HG03354 (cell line): Measurements from ENCODE around the gene SEMA3B.
"Not testable (repeated sequence)": the region's sequence is repeated elsewhere in the genome, so short reads cannot be mapped to it uniquely, and the experiment has no call there.

Source experiments
- ATAC-seq: cut with Tn5 transposase; IDR thresholded peaks from one replicate; pipeline ENCODE4 v1.9.1; 2021; ENCODE audit warnings: mild to moderate bottlenecking; ENCODE audit not compliant: unreplicated experiment, poor library complexity, severe bottlenecking

SEMA3B gene

DNA sequence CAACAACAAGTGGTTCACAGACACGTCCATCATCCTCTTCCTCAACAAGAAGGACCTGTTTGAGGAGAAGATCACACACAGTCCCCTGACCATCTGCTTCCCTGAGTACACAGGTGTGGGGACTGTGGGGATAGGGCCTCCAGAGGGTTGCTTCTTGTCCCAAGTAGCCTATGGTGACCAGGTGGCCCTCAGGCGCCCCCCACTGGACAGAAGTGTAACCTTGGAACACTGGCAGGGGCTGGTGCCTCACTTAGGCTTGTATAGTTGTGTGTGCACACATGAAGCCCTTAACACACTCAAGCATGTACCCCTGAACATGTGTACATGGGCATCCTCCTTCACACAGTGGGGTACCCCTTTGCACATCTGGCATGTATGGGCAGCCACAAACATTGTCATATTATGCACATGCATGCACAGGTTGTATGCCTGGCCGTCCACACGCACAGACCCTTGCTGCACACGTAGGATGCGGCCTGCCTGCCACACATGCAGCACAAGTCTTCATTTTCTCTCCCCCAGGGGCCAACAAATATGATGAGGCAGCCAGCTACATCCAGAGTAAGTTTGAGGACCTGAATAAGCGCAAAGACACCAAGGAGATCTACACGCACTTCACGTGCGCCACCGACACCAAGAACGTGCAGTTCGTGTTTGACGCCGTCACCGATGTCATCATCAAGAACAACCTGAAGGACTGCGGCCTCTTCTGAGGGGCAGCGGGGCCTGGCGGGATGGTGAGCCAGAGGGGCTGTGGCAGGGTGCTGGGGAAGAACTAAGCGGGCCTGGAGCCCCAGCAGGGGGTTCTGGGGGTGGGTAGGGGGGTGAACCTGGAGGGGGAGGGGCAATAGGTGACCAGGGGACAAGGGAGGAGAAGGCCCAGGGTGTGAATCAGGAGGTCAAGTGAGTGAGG lies 11.7 kb upstream of the SEMA3B start:
- ATAC-seq = no peak

DNA sequence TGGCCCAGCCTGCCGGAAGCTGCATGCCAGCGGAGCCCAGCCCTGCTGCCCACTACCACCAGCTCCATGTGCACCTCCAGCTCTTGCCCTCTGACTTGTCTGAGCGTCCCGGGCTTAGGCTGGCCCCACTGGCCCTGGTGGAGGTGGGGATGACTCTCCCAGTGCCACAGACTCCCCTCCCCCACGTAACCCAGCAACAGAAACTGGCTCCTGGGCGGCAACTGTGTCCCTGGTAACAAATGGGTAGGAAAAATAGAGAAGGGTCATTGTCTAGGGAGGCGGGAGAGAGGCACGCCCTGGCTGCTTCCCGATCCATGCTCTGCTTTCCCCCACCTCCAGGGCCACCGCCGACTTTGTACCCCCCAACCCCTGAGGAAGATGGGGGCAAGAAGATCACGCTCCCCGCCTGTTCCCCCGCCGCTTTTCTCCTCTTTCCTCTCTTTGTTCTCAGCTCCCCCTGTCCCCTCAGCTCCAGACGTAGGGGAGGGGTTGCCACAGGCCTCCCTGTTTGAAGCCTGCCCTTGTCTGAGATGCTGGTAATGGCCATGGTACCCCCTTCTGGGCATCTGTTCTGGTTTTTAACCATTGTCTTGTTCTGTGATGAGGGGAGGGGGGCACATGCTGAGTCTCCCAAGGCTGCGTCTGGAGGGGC lies 10.8 kb upstream of the SEMA3B start:
- no peak for ATAC-seq

DNA sequence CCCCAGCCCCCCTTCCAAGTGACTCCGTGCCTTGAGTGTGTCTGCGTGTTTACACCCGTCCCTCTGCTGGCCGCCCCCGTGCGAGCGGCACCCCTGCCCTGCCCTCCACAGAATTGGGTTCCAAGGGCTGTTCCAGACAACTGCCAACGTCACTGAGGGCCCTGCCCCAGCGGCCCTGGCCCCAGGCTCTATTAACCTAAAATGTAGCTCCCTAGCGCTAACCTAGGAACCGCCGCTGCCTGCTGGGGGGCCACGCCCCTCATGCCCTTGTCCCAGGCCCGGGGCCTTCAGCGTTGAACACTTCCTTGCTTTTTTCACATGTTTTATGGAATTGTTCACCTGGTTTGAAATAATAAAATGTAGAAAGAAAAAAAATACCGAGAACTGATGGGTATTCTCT lies 10.0 kb upstream of the SEMA3B start:
- no peak for ATAC-seq

DNA sequence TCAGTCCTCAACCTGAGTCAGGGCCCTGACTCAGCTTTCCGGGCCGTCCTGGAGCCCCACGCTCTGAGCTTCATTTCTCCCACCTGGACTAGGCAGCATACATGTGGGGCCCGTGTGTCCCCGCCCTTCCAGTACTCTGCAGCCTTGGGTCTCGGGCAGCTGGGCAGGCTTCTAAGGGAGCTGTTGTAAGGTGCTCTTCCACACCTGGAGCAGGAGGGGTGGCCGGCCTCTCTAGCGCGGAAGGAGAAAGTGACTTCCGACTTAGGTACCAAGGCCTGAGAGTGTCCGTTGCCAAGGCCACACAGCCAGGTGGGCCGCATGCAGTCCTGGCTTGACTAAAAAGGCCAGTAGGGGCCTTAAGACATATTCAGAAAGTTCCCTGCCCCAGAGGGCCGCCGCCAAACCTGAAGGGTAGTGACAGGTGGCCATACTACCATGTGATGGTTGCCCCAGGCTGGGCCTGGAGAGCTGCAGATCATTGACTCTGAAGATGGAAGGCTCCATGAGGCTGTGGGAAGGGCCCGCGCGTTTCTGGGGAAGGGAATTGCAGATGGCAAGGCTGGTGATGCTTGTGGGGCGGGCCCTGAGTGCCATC lies 9.4 kb upstream of the SEMA3B start:
- ATAC-seq = peak; percentile 23

DNA sequence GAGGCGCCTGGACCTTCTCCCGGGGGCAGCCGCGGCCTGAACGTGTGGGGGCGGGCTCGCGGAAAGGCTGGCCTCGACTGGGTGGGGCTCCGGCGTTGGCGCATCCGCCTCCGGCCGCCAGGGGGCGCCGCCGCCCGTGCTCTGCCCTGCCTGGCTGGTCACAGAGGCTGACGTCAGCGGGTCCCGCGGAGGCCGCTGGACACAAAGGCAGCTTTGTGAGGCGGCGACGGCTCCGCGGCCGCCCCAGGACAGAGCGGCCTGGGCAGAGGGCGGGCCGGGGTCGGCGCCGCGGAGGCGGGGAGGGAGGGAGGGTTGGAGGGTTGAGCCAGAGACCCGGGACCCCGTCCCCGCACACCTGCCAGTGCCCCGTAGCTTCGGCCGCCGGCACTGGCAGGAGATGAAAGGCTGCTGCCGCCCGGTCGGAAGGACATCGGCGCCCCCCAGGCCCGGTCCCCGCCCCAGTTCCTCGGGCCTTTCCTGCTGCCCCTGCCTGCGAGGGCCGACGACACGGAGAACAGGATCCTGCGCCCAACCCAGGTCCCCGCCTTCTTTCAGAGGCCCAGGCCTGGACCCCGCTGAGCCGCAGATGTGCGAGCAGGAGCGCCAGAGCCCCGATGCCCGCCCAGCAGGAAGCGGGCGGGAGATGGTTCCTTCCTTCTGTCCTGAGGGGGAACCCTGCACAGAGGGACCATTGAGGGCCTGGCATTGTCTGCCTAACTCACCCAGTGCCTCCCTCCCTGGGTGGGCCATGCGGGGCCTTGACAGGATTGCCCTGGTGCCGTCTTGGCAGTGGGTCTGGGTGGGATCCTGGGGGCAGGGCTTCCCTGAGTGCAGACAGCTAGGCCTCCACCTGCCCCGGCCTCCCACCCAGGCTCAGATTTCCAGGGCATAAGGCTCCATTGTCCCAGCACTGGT lies 8.7 kb upstream of the SEMA3B start:
- peak; percentile 85 for ATAC-seq

DNA sequence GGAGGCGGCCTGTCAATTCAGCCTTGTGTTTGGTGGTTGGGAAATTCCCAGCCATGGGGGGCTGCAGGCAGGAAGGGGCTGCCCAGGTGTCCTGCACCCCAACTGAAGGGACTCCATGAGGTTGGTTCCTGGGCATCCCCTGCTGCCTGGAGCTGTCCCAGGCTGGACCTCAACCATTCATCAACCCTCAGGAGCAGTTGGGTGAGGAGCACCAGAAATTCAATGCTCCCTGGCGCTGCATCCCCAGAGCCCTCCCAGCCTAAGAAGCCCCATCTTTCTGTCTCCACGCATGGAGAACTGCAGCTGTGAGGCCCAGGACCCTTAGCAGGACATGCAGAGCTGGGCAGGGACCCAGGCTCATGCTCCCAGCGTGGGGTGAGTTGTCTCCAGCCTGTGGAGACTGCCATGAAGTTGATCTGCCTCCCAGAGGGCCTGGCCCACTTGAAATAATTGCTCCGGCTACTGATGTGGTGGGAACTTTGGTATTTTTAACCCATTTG lies 8.0 kb upstream of the SEMA3B start:
- ATAC-seq = no peak

GRCh38 chr3:50261505-50261904 lies 7.4 kb upstream of the SEMA3B start:
- no peak for ATAC-seq

- not testable (repeated sequence) for ATAC-seq
Measured at GRCh38 chr3:50262200-50262599, 6.7 kb upstream of the SEMA3B start.

GRCh38 chr3:50262778-50263177 lies 6.2 kb upstream of the SEMA3B start:
- ATAC-seq = no peak

- no peak for ATAC-seq
Measured at GRCh38 chr3:50263478-50264382, 5.2 kb upstream of the SEMA3B start.

DNA sequence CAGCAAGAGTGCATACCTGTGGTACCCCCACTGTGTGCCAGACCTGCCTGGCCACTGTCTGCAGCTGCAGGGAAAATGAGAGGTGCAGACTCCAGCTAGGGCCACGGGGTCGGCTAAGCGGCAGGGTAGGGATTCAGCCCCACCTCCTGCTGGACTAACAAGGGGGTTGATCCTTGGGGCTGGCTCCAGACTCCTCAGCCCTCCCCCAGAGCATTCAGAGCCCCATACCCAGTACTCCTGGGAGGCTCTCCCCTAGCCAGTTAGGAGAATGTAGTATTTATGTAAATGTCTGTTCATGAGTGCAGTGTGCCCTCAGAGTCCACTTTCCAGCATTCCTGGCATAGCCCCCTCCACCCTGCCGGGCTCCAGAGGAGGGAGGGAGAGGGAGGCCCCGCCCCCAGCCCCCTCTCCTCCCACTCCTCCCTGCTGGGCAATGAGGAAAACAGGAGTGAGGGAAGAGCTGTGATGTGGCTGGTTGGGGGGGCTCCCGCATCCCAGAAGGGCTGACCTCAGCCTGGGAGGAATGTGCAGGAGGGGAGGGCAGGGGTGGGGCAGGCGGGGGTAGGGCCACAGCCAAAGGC lies 4.5 kb upstream of the SEMA3B start:
- no peak for ATAC-seq

DNA sequence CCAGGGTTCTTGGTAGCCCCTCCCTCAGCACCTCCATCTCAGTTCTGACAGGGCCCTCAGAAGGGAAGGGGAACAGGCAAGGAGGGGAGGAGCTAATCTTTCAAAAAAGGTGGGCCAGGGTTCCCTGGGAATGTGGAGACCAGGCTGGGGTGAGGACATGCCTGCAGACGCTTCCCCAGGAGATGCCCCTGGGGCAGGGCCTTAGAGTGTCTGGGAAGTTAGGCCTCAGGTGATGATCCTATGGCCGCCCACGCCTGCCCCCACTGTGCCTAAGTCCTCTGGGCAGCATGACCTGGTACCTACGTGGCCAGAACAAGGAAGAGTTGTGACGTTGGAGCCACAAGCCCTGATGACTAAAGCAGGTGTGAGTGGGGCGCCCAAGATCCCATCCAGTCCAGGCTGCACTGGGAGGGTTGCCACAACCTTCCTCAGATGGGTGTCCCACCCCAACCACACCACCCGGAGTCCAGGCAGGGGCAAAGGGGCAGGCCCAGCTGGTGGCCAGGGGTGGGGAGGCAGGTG lies 3.9 kb upstream of the SEMA3B start:
- no peak for ATAC-seq

DNA sequence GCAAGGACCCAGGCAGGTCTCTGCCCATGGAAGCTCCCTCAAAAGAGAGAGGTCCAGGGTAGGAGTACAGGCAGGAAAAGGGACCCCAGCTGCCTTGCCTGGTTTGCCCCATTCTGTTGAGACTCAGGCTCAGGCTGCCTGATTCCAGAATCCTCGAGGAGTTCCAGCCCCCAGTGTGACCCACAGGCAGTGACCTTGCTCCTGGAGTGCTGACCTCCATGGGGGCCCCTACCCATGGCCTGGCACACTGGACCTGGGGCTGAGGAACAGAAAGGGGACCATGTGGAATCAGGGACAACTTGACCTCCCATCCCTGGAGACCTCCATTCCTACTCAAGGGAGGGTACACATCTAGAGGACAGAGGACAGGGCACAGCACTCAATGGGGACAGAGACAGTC lies 3.4 kb upstream of the SEMA3B start:
- ATAC-seq = no peak

GRCh38 chr3:50266017-50266416 lies 2.9 kb upstream of the SEMA3B start:
- ATAC-seq = no peak

GRCh38 chr3:50266836-50267235 lies 2.1 kb upstream of the SEMA3B start:
- ATAC-seq = no peak

- no peak for ATAC-seq
Measured at GRCh38 chr3:50267280-50267913, 1.6 kb upstream of the SEMA3B start.

- no peak for ATAC-seq
Measured at GRCh38 chr3:50268276-50268675, 671 bp upstream of the SEMA3B start.

- ATAC-seq = no peak
Measured at GRCh38 chr3:50269460-50269859, 513 bp downstream of the SEMA3B start.
